Measurements from ENCODE around the gene BRF1. TPM values are rescaled to one million over a fixed set of nuclear protein-coding genes. Genes with fewer than 3 reads are reported as not detected.
A peak's percentile ranks its signal among the peaks of the same experiment; 100 is the strongest.

The BRF1 gene, protein sequence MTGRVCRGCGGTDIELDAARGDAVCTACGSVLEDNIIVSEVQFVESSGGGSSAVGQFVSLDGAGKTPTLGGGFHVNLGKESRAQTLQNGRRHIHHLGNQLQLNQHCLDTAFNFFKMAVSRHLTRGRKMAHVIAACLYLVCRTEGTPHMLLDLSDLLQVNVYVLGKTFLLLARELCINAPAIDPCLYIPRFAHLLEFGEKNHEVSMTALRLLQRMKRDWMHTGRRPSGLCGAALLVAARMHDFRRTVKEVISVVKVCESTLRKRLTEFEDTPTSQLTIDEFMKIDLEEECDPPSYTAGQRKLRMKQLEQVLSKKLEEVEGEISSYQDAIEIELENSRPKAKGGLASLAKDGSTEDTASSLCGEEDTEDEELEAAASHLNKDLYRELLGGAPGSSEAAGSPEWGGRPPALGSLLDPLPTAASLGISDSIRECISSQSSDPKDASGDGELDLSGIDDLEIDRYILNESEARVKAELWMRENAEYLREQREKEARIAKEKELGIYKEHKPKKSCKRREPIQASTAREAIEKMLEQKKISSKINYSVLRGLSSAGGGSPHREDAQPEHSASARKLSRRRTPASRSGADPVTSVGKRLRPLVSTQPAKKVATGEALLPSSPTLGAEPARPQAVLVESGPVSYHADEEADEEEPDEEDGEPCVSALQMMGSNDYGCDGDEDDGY
- 39.8 and 47.7 TPM in 2 replicates for total RNA-seq (ENCODE audit: low replicate concordance)
- long read RNA-seq, partial matches to known transcripts, result 1 of 3 reads
- long read RNA-seq, other reads (novel, unspliced or antisense), result 2 of 3 reads

- Mint-ChIP-seq H3K4me3 (peak within 1 kb of the TSS; percentile 95), H3K27me3 (no peaks in the 10 kb centered on the region), H3K36me3 (peaks cover 4% of the 10 kb centered on the region)
Observed at GRCh38 chr14:105300542-105301102, at the start of gene BRF1. BRF1 (minus strand) TSS chr14:105301001; CDS start chr14:105300629, 372 bp downstream.

DNA sequence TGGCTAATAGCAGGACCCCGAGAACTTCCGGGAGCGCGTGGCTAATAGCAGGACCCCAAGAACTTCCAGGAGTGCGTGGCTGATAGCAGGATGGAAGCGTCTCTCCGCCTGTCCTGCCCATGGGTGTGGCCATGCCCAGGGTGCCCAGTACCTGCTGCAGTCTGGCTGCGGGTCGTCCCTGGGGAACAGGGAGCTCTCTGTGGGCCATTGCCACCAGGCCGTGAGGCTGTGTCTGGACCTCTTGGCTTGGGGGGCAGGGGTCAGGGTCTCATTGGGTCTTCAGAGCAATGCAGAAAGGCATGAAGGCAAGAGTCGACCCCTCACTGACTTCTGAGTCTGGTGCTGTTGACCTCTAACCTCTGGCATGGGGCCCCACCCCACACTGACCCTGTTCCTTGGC, 49.2 kb upstream of the BRF1 start:
- no peak for DNase-seq (ENCODE audit: extremely low spot score, unreplicated experiment)
- Mint-ChIP-seq H3K4me1 (ENCODE audit: unreplicated experiment) (peaks cover 3% of the 10 kb centered on the region), H3K4me3 (no peak overlapping the region), H3K9me3 (peaks cover 5% of the 10 kb centered on the region), H3K27me3 (no peaks in the 10 kb centered on the region), H3K36me3 (peaks cover 5% of the 10 kb centered on the region), H3K27ac (no peak overlapping the region)
- TF ChIP-seq CTCF (conservative IDR thresholded peaks at IDR 0.05), result no peak

More at GRCh38 chr14:105300542-105301102, at the start of gene BRF1:
- DNase-seq (ENCODE audit: extremely low spot score, unreplicated experiment), result peak; percentile 96
- Mint-ChIP-seq H3K4me1 (ENCODE audit: unreplicated experiment) (peaks cover 14% of the 10 kb centered on the region), H3K27ac (peak within 1 kb of the TSS; percentile 94), H3K9me3 (no peaks in the 10 kb centered on the region)
- no peak for TF ChIP-seq CTCF (conservative IDR thresholded peaks at IDR 0.05)

DNA sequence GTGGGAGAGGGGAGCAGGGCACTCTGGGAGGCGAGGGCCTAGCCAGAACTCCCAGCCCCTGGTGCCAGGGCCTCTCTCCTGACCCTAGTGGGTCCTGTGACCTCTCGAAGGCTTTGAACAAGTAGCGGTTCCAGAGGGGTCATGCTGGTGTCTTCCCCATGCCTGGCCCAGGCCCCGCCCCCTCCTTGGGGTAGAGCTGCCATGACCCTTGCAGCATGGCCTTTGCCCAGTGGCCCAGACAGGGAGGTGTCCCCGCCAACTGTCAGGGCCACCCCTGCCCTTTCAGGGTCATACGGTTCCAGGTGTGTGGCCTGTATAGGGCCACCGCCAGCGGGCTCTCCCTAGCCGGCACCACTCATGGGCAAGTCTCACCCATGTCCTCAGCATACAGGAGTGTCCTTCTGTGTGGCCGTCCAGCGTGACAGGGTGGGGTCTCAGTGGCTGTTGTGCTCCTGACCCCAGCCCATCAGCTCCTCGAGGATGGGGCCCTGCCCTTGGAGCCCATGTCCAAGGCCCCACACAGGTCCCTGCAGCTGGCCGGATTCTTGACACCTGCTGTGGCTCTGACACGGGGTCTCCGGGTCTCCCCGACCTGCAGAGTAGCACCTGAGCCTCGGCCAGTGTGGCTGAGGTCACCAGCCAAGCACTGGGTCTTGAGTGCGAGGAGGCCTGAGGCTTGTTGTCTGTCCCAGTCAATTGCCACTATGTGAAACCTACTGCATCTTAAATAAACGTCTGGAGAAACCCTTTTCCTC, 48.3 kb upstream of the BRF1 start:
- TF ChIP-seq CTCF (conservative IDR thresholded peaks at IDR 0.05), result no peak
- H3K4me3 Mint-ChIP-seq, result no peak overlapping the region
- DNase-seq (ENCODE audit: extremely low spot score, unreplicated experiment), result no peak
- H3K4me1 Mint-ChIP-seq (ENCODE audit: unreplicated experiment), result peaks cover 3% of the 10 kb centered on the region
- peaks cover 5% of the 10 kb centered on the region for H3K9me3 Mint-ChIP-seq
- H3K27ac Mint-ChIP-seq, result no peak overlapping the region
- no peaks in the 10 kb centered on the region for H3K27me3 Mint-ChIP-seq
- peaks cover 5% of the 10 kb centered on the region for H3K36me3 Mint-ChIP-seq

- TF ChIP-seq CTCF (conservative IDR thresholded peaks at IDR 0.05), result no peak
- Mint-ChIP-seq H3K4me1 (ENCODE audit: unreplicated experiment) (peaks cover 3% of the 10 kb centered on the region), H3K36me3 (peaks cover 5% of the 10 kb centered on the region), H3K4me3 (no peak overlapping the region), H3K9me3 (peaks cover 5% of the 10 kb centered on the region), H3K27ac (no peak overlapping the region), H3K27me3 (no peaks in the 10 kb centered on the region)
- DNase-seq (ENCODE audit: extremely low spot score, unreplicated experiment), result no peak
Observed at GRCh38 chr14:105348169-105348944, 47.6 kb upstream of the BRF1 start.
